Measurements from ENCODE around the gene GOLGA8T.
"Not testable (repeated sequence)": the region's sequence is repeated elsewhere in the genome, so short reads cannot be mapped to it uniquely, and the experiment has no call there.

GOLGA8T gene

DNA sequence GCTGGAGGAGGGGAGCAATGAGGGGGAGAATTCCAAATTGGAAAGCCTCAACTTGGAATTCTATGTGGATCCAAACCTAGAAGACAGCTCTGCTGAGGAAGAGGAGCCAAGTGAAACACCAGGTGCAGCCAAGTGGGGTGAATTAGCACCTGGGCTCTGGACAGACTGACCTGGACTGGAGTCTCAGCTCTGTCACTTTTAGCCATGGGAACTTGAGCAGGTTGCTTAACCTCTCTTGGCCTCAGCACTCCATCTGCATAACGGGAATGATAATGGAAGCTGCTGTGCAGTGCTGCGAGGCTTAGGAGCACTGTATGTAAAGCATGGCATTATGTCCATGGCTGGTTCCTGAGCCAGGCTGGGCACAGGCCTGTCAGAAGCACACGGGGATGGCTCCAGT, 41.8 kb downstream of the GOLGA8T start:
- in situ Hi-C loops (cut with HindIII; ENCODE audit: low sequenced_read_pairs); H3K4me3 ChIP-seq (ENCODE audit: low read depth, low read length); DNase-seq (ENCODE audit: low read depth, low spot score): not testable (repeated sequence)

DNA sequence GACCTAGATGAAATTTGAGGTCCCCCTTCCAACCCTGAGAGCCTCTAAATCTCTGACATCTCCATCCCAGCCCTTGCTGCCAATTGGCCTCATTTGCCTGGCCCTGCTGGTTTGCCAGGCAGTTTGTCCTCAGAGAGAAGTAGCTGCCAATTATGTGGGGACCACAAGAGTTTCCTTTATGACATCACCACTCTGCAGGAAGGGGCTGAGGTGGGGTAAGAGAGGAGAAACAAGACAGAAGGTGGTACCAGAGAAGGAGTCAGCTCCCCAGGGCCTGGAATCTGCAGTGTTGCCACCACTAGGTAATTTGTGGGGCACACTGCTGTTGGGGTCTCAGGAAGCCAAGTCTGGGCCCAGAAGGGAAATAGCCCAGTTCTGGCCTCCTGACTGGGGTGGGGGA, 45.0 kb downstream of the GOLGA8T start:
- DNase-seq (ENCODE audit: low read depth, low spot score); in situ Hi-C loops (cut with HindIII; ENCODE audit: low sequenced_read_pairs); H3K4me3 ChIP-seq (ENCODE audit: low read depth, low read length): not testable (repeated sequence)

GRCh38 chr15:30185495-30185894, 50.6 kb downstream of the GOLGA8T start:
- DNase-seq (ENCODE audit: low read depth, low spot score); H3K4me3 ChIP-seq (ENCODE audit: low read depth, low read length); in situ Hi-C loops (cut with HindIII; ENCODE audit: low sequenced_read_pairs): not testable (repeated sequence)

DNA sequence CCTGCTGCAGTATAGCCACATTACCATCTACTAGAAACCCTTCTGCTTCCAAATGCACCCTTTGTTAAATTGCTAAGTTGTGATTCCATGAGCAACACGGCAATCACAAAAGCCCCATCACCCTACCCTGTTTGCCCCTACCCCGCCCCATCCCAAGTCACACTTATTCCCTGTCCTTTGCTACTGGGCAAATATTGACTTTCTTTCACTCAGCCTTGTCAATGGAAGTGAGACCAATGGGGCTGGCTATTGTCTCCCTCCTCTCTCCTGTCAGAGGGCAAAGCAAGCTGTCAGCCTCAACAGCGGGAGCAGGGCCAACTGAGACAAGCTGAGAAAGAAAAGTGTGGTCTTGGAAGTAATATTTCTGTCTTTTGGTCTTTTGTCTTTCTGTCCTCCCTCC, 52.6 kb downstream of the GOLGA8T start:
- DNase-seq (ENCODE audit: low read depth, low spot score); in situ Hi-C loops (cut with HindIII; ENCODE audit: low sequenced_read_pairs); H3K4me3 ChIP-seq (ENCODE audit: low read depth, low read length): not testable (repeated sequence)

- DNase-seq (ENCODE audit: low read depth, low spot score), result not testable (repeated sequence)
Measured at GRCh38 chr15:30189754-30190153, 54.9 kb downstream of the GOLGA8T start.

GRCh38 chr15:30191143-30191542, 56.3 kb downstream of the GOLGA8T start:
- H3K4me3 ChIP-seq (ENCODE audit: low read depth, low read length); DNase-seq (ENCODE audit: low read depth, low spot score); in situ Hi-C loops (cut with HindIII; ENCODE audit: low sequenced_read_pairs): not testable (repeated sequence)

More at GRCh38 chr15:30189754-30190153, 54.9 kb downstream of the GOLGA8T start:
- in situ Hi-C loops (cut with HindIII; ENCODE audit: low sequenced_read_pairs); H3K4me3 ChIP-seq (ENCODE audit: low read depth, low read length): not testable (repeated sequence)

- in situ Hi-C loops (cut with HindIII; ENCODE audit: low sequenced_read_pairs); H3K4me3 ChIP-seq (ENCODE audit: low read depth, low read length); DNase-seq (ENCODE audit: low read depth, low spot score): not testable (repeated sequence)
Measured at GRCh38 chr15:30191639-30192038, 56.8 kb downstream of the GOLGA8T start.

DNA sequence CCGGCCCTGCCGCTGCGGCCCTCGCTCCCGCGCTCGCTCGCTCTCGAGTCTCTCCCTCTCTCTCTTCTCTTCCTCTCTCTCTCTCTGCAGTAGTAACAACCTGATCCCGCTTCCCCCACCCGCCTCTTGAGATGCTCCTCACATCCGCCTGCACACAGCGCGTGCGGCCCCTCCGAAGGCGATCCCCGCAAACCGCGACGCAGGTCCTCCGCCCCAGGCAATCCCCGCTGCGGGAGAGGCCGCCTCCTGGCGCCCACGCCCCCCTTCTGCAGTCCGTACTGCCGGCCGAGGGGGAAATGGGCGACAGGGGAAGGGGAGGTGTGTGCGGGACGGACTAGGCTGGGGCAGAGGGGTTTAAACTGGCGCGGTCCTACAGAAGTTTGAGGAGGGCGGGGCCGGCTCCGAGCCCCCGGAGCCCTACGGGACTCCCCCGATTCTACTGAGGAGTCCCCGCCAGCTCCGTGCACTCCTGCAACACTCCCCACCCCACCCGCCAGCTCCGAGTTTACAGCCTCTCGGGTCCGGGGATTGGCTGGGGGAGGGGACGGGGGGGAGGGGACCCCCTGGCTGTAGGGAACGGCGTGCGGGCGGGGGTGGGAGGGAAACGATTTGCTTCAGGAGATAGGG, 57.4 kb downstream of the GOLGA8T start:
- DNase-seq (ENCODE audit: low read depth, low spot score); in situ Hi-C loops (cut with HindIII; ENCODE audit: low sequenced_read_pairs); H3K4me3 ChIP-seq (ENCODE audit: low read depth, low read length): not testable (repeated sequence)

GRCh38 chr15:30192892-30193291, 58.0 kb downstream of the GOLGA8T start:
- H3K4me3 ChIP-seq (ENCODE audit: low read depth, low read length); in situ Hi-C loops (cut with HindIII; ENCODE audit: low sequenced_read_pairs); DNase-seq (ENCODE audit: low read depth, low spot score): not testable (repeated sequence)

Measured in astrocyte of the spinal cord (primary cell).